Measurements from ENCODE around the gene TTC12.

TTC12 gene, protein sequence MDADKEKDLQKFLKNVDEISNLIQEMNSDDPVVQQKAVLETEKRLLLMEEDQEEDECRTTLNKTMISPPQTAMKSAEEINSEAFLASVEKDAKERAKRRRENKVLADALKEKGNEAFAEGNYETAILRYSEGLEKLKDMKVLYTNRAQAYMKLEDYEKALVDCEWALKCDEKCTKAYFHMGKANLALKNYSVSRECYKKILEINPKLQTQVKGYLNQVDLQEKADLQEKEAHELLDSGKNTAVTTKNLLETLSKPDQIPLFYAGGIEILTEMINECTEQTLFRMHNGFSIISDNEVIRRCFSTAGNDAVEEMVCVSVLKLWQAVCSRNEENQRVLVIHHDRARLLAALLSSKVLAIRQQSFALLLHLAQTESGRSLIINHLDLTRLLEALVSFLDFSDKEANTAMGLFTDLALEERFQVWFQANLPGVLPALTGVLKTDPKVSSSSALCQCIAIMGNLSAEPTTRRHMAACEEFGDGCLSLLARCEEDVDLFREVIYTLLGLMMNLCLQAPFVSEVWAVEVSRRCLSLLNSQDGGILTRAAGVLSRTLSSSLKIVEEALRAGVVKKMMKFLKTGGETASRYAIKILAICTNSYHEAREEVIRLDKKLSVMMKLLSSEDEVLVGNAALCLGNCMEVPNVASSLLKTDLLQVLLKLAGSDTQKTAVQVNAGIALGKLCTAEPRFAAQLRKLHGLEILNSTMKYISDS

DNA sequence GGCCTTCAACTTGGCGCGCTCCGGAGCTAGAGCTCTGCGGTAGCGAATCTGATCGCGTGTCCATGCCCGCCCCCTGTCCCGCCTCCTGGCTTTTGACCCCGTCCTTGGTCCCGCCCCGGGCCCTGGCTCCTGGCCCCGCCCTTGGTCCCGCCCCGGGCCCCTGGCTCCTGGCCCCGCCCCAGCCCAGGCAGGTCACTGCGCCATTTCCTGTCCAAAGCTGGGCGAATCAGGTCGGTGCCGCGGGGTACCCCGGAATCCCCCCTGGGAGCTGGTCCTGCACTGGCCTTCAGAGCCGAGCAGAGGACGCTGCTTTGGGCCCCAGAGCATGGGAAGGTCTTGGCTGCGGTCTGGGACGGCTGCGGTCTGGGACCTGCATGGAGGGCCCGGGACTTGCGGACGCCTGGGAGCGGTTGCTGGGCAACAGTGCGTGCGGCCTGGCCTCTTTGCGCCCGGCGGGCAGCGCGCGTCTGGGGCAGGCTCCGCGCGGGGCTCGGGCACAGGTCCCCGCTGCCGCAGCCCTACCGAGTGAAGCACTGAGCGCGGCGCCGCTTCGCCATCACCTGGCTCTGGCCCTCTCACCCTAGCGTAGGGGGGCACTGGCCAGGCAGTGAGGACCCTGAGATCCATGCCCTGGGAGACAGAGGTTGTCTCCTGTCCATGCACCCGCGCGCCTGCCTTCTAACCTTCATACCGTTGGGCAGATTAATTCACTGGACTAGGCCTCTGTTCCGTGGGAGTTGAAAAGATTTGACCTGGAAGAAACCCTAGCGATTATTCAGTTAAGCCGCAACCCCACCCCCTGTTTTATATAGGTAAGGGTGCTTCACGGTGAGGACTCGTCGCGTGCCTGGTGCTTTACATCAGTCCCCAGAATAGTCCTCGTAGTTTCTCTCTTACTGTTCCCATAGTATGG lies at the start of gene TTC12:
TSS of gene TTC12 (plus strand) at position 195 of the 913 bp plus-strand sequence. CDS start 1,675 bp downstream, outside the sequence.
- DNase-seq, result no peak

DNA sequence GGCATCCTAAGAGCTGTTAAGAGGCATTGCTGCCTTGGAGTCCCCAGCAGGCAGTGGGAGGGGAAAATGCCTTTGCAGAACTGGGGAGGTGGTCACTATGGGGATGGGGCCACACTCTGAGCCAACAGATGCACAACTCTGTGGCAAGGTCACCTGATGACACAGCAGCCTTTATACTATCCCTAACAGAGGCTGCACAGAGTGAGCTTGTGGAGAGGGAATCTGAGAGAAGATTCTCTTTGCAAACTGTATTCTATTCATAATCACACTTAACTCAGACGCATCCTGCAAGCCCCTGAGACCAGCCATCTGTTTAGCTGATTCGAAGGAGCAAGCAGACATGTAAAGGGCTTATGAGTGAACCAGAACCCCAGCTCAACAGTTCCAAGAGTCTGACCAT lies 49.0 kb upstream of the TTC12 start:
- no peak for DNase-seq

DNA sequence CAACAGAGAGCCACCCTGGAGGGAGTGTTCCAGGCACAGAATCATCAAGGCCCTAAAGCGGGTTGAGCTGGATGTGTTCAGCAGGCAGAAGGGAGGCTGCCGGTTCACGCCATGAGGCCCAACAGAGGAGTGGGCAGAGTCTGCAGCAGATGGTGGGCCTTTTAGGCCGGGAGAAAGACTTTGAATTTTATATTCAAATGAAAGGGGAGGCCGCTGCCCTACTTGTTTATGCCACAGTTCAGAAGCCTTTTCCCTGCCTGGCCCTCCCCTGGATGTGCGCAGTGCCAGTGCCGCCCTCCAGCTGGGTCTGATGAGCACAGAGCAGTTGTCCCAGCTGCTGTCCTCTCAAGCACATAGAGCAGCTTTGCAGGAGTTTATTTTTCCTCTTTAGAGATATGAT lies 46.9 kb upstream of the TTC12 start:
- DNase-seq, result no peak

DNA sequence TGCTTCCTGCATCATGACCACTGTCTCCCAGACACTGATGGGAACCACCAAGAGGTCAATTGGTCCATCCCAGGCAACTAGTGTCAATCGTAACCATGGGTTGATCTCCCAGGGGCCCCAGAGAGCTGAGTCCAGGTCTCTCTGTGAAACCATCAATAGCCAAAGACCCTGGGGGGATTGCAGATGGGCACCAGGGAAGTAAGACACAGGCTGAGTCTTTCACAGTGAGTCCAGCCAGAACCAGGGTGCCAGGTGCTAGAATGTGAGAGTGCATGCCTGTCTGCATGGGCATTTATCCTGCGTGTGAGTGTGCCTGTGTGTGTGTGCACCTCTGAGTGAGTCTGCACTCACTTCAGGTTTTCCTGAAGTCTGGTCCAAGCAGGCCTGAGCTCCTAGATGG lies 45.3 kb upstream of the TTC12 start:
- no peak for DNase-seq

DNA sequence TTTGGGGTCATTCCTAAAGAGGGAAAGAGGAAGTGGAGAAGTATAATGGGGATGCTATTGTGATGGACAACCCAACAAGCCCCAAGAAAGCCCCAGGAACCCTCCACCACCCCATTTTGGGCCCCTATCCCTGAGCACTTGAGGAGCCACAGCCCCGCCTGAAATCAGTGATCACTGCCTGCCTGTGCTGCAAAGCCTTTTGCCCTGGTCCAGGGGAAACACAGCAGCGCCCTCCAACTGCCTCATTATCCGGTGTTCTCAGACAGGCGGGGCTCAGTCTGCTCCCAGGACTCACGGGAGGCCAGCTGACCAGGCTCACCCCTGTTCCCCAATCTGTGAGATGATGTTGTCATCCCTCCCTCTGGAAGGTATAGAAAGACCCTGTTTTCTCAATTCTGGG lies 44.7 kb upstream of the TTC12 start:
- no peak for DNase-seq

DNA sequence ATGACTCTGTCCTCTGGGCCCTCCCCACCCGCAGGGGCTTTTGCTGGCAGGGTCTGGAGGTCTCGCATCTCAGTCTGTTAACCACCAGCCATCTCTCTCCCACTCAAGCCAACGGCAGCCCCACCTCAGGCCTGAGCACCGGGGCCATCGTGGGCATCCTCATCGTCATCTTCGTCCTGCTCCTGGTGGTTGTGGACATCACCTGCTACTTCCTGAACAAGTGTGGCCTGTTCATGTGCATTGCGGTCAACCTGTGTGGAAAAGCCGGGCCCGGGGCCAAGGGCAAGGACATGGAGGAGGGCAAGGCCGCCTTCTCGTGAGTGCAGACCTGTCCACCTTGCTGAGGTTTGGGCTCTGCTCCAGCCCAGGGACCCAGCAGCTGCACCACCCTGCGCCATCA lies 44.3 kb upstream of the TTC12 start:
- no peak for DNase-seq

DNA sequence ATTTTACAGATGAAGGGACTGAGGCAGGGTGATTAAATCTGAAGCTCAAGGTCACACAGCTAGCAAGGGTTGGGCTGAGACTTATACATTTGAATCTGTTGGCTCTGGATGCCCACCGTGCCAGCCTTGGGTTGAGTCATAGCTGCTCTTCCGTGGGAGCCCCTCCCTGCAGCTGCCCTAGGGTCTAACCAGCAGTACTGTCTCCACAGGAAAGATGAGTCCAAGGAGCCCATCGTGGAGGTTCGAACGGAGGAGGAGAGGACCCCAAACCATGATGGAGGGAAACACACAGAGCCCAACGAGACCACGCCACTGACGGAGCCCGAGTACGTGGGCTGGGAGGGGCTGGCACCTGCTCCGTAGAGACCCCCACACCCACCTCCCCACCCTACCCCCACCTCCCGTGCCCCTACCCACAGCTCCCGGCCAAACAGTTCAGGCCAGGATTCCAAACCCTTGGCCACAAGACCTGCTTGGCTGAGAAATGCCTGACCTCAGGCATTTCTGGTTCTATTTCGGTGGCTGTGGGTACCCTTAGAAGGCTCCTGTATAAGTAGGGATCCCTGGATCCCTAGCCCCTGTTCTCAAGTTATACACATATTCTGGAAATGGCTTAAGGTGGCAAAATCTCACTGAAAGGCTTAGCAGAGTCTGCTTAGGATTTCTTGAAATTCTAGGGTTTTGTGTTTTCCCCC lies 42.7 kb upstream of the TTC12 start:
- DNase-seq, result no peak

DNA sequence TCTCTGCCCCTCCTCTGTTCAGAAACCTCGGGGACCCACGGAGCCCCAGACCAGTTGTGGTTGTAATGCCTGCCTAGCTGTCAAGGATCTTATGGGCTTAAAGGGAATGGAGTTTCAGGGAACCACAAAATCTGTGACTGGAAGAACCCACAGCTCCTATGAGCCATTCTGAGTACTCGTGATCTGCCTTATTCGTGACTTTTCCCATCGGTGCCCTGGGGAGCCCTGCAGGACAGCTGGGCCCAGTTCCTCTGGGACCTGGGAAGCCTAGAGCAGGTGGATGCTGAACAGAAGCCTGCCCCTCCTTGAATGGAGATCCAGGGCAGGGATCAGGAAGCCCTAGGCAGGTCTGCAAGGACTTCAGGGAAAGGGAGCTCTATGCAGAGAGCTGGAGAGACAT lies 42.1 kb upstream of the TTC12 start:
- DNase-seq, result no peak

DNA sequence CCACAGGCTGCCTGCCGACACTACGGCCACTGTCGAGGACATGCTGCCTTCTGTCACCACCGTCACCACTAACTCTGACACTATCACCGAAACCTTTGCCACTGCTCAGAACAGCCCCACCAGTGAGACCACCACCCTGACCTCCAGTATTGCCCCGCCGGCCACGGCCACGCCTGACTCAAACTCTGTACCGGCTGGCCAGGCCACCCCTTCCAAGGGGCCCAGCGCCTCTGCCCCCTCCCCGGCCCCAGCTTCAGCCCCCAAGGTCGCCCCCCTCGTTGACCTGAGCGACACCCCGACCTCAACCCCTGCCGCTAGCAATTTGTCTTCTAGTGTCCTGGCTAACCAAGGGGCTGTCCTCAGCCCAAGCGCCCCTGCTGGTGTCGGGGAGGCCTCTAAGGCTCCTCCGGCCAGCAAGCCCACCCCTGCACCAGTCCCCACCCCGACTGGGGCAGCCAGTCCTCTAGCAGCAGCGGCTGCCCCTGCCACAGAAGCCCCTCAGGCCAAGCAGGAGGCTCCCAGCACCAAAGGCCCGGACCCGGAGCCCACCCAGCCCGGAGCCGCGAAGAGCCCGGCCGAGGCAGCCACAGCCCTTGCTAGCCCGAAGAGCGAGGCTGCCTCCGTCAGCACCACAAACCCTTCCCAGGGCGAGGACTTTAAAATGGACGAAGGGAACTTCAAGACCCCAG lies 41.3 kb upstream of the TTC12 start:
- no peak for DNase-seq

DNA sequence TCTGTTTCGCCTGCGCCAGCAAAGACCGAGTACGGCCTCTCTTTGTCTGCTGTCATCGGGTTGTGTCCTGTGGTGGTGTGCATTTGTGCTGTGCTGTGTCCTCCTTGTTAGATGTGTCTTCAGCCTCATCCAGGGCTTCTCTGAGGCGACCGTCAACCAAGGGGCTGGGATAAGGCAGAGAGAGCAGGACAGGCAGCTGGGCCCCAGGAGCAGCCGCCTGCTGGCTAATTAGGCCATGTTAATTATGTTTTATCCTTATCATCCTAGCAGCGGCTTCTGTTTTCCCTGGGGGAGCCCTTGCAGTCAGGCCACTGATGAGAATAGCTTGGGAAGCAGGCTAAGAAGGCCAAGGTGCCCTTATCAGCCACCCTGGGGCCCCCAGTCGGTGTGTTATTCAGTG lies 40.7 kb upstream of the TTC12 start:
- no peak for DNase-seq

DNA sequence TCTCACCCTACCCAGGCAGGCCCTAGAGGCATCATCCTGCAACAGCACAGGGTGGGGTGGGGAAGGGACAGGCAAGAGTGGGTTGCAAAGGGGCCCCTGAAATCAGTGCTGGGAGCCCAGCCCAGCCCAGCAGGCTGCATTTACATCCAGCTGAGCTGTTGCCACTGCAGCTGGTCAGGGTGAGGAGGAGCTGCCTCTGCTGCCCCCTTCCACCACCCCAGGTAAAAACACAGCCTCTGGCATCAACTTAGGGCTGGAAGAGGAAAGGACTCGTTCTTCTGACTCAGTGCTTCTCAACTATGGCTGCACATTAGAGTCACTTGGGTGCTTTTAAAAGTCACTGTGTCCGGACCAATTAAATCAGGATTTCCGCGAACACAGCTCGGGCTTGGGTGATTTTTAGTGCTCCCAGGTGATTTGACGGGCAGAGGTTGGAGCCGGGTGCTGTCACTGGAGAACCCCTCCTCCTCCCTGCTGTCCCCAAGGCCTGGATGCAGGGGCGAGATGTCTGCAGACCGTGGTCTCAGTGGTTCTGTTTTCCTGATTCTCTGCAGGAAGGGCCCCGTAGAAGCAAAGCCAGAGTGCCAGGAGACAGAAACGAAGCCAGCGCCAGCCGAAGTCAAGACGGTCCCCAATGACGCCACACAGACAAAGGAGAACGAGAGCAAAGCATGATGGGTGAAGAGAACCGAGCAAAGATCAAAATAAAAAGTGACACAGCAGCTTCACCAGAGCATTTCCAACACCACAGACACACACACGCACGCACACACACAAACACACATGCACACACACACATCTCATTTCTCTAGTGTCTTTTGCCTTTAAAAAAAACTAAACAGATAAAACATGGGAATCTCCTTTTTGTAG lies 39.4 kb upstream of the TTC12 start:
- no peak for DNase-seq

DNA sequence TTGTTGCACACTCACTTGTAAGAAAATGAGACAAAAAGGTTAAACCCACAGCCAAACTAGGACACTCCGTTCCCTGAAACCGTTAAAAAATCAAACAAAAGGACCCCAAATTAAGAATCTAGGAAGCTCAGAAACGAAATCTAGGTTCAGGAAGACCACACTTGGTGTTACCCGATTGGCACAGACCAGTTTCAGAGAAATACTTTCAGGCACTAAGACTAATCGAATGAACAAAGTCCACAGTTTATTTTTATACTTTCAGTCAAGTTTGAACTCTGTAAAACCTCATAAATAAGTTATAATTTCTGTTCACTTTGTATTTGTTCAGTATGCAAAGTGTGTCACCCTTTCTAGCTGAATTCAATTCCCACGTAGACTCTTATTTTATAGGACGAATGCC lies 38.8 kb upstream of the TTC12 start:
- DNase-seq, result no peak

DNA sequence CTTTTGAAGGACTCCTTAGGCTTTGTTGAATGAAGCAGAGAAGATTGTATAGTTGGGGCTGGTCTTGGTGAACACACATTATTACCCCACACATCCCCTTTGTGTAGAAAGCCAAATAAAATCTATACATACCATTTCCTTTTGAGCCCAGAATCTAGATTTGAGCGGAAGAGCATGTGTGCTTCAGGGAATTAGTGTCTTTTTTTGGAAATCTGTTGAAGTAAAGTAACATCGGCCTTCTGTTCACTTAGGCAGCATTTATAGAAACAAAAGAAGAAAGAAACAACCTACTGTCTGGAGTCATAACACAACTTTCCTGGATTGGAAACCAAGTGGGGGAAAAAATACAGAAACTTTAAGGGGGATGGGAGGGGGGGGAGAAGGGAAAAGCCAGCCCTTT lies 37.9 kb upstream of the TTC12 start:
- no peak for DNase-seq

DNA sequence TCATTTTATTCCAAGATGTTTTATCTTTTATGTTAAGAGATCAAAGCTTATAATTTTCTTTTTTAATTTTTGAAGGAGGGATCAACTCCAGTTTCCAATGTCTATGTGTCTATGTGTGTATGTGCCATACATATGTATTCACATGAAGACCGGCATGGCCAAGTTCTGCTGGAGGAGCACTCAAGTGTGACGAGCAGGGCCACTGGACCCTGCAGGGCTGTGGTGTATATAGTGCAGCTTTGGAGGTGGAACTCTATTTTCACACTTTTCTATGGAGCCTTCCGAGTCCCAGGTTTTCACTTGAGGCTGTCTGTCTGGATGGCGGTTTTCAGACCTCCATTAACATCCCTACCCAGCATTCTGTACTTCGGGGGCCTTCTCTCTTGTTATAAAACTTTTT lies 36.5 kb upstream of the TTC12 start:
- DNase-seq, result no peak

DNA sequence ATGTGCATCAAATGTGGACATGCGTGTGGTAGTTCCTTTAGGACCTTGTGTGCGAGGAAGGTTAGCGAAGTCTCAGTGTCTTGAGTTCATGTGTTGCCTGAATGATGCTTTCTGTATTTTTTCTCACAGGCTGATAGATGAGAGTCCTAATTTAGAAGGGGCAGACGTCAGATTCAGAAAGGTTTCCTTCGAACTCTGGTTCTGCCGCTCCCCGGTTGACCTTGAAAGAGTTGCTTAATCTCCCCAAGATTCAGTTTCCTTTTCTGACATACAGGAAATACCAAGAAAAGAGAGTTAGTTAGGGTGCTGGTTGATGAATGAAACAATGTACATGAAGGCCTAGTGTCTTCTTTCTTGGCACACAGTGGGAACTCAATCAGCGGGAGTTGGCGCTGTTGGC lies 35.9 kb upstream of the TTC12 start:
- DNase-seq, result no peak

DNA sequence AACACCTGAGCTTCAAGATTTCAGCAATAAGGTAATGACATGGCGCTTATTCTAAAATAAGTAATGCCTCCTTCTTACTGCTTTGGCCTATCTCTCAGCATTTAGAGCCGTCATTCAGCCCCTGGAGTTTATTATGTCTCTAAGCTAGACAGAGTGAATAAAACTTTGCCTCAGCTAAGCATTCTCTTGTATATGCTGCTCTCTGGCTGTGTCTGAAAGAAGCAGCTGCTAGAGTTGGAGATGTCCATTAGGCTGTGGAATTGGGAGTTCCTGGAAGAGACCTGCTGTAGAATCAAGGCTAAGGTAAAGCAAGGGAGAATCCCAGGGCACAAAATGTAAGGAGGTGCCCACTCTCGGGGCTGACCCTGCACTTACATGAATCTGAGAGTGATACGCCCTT lies 35.5 kb upstream of the TTC12 start:
- no peak for DNase-seq

DNA sequence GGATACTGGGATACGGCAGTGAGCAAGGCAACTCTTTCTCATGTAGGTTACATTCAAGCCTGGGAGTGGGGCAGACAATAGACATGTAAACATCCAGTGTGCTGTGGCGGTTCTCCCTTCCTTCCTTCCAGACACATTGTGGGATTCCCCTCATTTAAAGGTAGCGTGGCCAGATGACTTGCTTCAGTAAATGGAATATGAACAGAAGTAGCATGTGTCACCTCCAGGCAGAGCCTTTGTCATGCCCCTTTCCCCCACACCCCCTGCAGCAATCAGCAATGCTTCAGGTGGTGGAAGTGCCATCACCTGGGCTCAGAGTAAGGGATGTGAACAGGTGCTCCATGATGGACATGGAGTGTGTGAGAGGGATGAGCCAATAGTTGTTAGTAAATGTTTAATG lies 34.8 kb upstream of the TTC12 start:
- DNase-seq, result no peak

DNA sequence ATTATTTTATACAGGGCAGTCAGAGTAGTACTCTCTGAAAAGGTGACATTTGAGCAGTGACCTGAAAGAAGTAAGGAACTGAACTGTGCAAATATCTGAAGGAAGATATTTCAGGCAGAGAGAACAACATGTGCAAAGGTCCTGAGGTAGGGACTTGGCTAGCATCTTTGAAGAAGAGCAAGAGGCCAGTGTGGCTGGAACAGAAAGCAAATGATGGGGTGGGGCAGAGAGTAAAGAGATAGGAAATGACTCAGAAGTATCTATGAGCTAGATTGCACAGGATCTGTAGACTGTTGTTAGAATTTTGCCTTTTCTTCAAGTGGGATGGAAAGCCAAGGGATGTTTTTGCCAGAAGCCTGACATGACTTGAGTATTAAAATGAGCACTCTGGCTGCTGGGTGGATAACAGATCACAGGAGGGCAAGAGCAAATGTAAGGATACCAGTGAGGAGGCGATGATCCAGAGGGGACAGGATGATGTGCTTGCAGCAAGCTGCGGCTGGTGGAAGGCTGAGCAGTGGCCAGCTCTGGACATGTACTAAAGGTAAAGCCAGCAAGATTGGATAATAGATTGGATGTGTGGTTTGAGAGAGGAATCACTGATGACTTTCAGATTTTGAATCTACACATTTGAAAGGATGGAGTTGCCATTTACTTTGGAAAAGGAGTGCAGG lies 33.2 kb upstream of the TTC12 start:
- no peak for DNase-seq

DNA sequence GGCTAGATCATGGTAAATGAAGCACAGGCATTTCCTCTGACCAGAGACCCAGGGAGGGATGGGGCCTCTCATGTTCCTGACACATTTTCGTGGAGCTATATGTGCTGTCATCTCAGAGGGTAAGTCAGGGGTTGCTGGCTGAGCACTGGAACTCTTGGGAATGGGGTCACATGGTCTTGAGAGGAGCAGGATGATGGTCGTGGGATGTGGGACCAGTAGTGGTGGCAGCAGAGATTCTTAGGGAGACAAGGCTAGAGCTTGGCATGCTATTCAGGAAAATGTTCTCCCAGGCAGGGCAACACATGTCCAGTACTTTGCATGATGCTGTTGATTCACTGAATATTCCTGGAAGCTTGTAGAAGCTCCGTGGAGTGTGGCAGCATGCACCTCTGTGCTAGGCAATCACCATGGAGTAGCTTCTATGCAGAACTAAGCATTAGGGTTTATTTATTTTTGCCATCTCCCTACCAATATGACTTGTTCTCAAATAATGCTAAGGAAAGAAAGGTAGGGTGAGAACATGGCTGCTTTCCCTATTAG lies 31.4 kb upstream of the TTC12 start:
- no peak for DNase-seq

DNA sequence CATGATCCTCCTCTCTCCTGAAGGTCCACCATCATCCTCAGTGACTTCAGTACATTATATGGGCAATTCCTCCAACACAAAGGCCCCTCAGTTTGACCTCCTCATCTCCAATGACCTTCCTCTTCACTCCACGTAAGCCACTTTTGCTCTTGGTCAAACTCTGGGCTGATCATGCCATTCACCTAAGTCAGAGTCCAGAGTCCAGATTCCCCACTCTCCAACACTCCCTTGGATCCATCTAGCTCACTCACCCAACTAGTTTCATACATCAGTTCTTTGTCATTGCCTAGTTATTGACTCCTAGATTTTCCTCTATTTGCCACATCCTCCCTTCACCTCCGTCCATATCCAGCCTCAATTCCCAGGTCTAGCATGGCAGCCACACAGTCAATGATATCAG lies 30.5 kb upstream of the TTC12 start:
- no peak for DNase-seq
